GM12892 (cell line): ENCODE measurements around the gene ROCK2.

Experiments
- POLR2A ChIP-seq: IDR thresholded peaks from 2 replicates; pipeline ENCODE4 v1.6.1; 2011; ENCODE audit warnings: low read depth, low read length, control low read depth
- POLR2AphosphoS5 ChIP-seq: IDR thresholded peaks from 2 replicates; pipeline ENCODE4 v1.6.1; 2011; ENCODE audit warnings: low read depth, low read length, control low read depth
- TAF1 ChIP-seq: IDR thresholded peaks from 2 replicates; pipeline ENCODE4 v1.6.1; 2011; ENCODE audit warnings: low read depth, mild to moderate bottlenecking, control low read depth, low read length, borderline replicate concordance

DNA sequence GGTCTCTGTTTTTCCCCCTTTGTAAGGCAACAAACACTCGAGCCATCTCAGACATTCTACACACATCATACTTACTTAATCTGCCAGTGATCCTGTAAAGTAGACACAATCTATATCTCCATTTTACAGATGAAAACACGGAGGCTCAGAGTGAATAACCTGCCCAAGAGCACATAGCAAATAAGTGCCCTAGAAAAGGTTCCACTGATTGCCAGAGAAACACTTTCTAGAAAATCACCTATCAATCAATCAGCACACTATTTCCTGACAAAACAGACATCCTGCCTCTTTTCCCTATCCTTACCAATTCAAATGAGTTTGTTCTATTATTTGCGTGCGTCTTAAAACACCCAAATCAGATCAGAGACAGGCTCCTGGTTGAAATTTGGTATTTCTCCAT is 165.2 kb downstream of the ROCK2 start:
- TF ChIP-seq POLR2A (no peak), TAF1 (no peak), POLR2AphosphoS5 (no peak)
